Activated CD8-positive, alpha-beta memory T cell treated with anti-CD3 and anti-CD28 coated beads for 24 hours (primary cell): ENCODE results near the gene GNB2.
"Not testable (repeated sequence)": the region's sequence is repeated elsewhere in the genome, so short reads cannot be mapped to it uniquely, and the experiment has no call there.

Experiments used
- DNase-seq: peaks from one replicate; pipeline ENCODE4 v3.0.0-alpha.2; 2020

GNB2 gene

DNA sequence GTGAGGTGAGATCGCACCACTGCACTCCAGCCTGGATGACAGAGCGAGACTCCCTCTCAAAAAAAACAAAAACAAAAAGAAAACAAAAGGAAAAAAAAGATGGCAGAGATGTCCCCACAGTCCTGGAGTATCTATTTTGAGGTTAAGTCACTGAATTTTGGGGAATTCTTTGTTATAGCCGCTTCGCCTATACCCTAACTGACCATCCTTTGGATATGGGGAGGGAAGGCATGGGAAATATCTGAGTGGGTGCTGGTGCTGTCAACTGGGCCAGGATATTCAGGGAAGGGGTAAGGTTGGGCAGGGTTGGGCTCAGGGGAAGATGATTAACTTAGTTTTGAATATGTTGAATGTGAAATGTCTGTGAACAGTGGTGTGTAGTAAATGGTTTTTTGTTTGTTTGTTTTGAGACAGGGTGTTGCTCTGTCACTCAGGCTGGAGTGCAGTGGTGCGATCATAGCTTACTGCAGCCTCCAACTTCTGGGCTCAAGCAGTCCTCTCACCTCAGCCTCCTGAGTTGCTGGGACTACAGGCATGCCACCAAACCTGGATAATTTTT, 8.3 kb upstream of the GNB2 start:
- no peak for DNase-seq

DNA sequence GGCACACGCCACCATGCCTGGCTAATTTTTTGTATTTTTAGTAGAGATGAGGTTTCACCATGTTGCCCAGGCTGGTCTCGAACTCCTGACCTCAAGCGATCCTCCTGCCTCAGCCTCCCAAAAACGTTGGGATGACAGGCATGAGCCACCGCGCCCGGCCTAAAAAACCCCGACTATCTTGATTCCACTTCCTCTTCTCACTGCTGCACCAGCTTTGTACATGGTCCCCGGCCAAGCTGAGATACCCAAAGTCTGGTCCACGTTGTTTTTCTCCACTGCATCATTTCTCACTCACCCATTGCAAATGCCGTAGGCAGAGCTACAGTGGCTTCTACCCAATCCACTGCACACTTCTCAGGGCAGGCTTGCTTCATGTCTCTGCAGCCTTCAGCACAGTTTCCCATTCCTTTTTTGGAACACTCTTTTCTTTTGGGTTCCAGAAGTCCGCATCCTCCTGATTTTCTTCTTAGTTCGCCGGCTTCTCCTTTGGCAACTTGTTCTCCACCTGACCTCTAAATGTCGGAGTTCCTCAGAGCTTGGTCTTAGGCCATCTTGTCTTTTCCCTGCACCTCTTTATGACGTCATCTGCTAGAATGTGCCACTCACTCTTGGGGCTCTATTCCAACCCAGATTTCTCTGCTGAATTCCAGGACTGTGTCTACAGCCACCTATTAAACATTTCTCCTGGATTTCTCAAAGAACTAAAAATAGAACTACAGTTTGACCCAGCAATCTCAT, 6.0 kb upstream of the GNB2 start:
- DNase-seq, result no peak

GRCh38 chr7:100668069-100668449, 5.5 kb upstream of the GNB2 start:
- DNase-seq, result no peak

DNA sequence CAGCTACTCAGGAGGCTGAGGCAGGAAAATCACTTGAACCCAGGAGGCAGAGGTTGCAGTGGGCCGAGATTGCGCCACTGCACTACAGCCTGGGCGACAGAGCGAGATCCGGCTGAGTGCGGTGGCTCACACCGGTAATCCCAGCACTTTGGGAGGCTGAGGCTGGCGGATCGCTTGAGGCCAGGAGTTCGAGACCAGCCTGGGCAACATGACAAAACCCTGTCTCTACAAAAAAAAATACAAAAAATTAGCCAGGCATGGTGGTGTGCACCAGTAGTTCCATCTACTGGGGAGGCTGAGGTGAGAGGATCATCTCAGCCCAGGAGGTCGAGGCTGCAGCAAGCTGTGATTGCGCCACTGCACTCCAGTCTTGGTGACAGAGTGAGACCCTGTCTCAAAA, 4.4 kb upstream of the GNB2 start:
- DNase-seq, result not testable (repeated sequence)

DNA sequence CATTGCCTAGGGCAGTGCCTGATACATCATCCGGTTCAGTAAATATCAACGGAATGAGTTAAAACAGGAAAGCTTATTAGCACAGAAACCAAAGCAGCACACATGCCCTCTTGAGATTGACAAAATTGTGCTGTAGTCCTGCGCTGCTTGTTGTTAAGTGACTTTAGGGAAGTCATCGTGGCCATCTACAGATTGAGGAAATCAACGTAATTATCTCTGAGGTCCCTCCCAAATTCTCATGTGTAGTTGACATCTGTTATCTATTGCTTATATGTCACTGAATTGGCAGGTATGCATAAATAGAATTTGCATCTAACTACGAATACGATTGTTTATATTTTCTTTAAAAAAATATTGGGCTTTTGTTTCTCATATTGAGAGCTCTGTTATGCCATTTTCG, 3.5 kb upstream of the GNB2 start:
- DNase-seq, result no peak

GRCh38 chr7:100671353-100672327, 1.9 kb upstream of the GNB2 start:
- no peak for DNase-seq

- peak; percentile 85 for DNase-seq
Measured at GRCh38 chr7:100673942-100674410, 436 bp downstream of the GNB2 start.

- DNase-seq, result peak; percentile 73
Measured at GRCh38 chr7:100674411-100675104, 1.0 kb downstream of the GNB2 start.

GRCh38 chr7:100675105-100675451, 1.5 kb downstream of the GNB2 start:
- DNase-seq, result no peak

DNA sequence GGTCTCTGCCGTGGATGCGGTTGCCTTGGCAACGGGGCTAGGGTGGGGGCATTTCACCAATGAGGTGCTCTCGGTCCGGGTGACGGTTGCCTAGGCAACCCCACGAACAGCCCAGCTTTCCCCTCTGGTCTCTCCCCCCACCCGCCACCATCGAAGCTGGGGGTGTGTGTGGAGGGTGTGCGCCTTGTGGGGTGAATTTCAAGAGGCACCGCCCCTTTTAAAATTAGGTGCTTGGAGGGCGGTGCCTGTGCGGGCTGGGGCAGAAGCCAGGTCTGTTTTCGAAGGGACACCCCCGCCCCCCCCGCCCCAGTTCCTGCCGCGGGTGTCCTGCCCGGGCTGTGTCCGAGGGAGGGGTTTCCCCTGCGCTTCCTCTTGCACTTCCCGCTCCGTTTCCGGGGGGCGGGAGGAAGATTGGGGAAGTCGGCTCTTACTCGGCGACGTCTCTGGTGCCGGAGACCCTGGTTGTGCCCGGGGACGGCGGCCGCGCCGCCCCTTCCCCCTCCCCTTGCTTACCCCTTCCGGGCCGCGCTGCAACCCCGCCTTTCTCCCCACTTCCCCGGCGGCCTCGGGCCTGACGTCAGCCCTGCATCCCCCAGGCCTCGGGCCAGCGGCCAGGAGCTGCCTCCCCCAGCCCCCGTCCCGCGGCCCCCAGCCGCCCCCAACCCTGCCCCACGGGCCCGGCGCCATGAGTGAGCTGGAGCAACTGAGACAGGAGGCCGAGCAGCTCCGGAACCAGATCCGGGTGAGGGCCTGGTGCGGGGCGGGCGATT, 2.2 kb downstream of the GNB2 start:
- peak; percentile 90 for DNase-seq

GRCh38 chr7:100676501-100677306, 3.2 kb downstream of the GNB2 start:
- no peak for DNase-seq

GRCh38 chr7:100677308-100678267, 4.0 kb downstream of the GNB2 start:
- peak; percentile 59 for DNase-seq

DNA sequence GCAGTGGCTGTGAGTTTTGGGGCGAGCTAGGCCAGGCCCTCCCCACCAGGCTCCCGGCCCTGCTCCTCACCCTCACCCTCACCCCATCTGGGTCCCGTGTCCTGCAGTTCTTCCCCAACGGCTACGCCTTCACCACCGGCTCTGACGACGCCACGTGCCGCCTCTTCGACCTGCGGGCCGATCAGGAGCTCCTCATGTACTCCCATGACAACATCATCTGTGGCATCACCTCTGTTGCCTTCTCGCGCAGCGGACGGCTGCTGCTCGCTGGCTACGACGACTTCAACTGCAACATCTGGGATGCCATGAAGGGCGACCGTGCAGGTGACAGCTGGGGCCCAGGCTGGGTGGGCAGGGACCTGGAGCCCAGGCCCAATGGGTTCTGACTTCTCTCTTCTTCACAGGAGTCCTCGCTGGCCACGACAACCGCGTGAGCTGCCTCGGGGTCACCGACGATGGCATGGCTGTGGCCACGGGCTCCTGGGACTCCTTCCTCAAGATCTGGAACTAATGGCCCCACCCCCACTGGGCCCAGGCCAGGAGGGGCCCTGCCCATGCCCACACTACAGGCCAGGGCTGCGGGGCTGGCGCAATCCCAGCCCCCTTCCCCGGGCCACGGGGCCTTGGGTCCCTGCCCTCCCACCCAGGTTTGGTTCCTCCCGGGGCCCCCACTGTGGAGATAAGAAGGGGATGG, 4.9 kb downstream of the GNB2 start:
- peak; percentile 59 for DNase-seq

DNA sequence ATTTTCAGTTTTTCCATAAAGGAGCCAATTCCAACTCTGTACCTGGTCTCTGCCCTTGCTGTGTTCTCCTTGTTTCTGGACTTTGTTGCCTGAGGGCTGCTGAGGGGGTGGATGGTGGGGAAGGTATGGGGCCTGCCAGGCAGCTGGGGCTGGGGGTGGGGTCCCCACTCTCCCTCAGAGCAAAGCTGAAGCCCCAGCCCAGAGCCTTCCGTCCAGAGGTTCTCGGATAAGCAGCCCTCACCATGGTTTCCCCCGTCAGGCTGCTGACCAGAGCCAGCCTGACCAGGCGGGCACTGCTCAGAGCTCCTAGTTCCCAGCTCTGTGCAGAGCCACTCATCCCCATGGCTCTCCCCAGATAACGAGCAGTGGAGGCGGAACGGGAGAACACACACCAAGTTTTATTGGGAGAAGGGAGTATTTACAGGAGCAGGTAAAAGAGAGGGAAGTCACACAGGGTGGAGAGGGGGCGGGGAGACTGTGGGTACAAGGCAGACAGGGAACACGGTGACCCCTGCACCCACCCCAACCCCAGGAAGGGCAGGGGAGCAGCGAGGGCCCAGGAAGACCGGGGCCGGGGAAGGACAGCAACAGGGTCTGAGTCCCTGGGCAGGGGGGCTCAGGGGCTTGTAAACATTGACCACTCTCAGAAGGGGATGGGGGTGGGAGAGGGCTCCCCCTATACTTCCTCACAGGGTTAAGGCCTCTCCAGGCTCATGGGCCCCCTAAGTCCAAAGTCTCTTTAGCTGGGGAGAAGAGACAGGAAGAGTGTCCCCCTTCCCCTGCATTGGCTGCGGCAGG, 5.8 kb downstream of the GNB2 start:
- peak; percentile 57 for DNase-seq

- DNase-seq, result no peak
Measured at GRCh38 chr7:100679927-100680575, 6.5 kb downstream of the GNB2 start.

- peak; percentile 63 for DNase-seq
Measured at GRCh38 chr7:100680576-100681271, 7.2 kb downstream of the GNB2 start.

GRCh38 chr7:100681491-100682227, 8.1 kb downstream of the GNB2 start:
- no peak for DNase-seq
